Hepatocyte (in vitro differentiated cells): ENCODE results near the gene SLC39A7. TPM values are rescaled to one million over a fixed set of nuclear protein-coding genes. Genes with fewer than 3 reads are reported as not detected.

Source experiments
- DNase-seq: peaks from one replicate; pipeline ENCODE4 v3.0.0-alpha.2; 2016; ENCODE audit warnings: low spot score
- H2AFZ ChIP-seq: fragments of 200-600 bp; sonication (generic); 2 replicates; pipeline ENCODE4 v1.6.0; 2016; ENCODE audit warnings: antibody characterized with exemption, mild to moderate bottlenecking
- H3K27ac ChIP-seq: fragments of 200-600 bp; sonication (generic); 2 replicates; pipeline ENCODE4 v1.5.1; 2016; ENCODE audit warnings: mild to moderate bottlenecking
- H3K27me3 ChIP-seq: fragments of 200-600 bp; sonication (generic); 2 replicates; pipeline ENCODE4 v1.6.1; 2016
- H3K36me3 ChIP-seq: fragments of 200-600 bp; sonication (generic); replicated peaks from 2 replicates; pipeline ENCODE4 v1.5.1; 2016; ENCODE audit warnings: low read depth; ENCODE audit not compliant: insufficient read depth
- H3K4me1 ChIP-seq: fragments of 200-600 bp; sonication (generic); 2 replicates; pipeline ENCODE4 v1.5.1; 2016; ENCODE audit warnings: mild to moderate bottlenecking, moderate library complexity; ENCODE audit not compliant: insufficient read depth
- H3K4me2 ChIP-seq: fragments of 200-600 bp; sonication (generic); 2 replicates; pipeline ENCODE4 v1.6.0; 2016
- H3K4me3 ChIP-seq: fragments of 200-600 bp; sonication (generic); 2 replicates; pipeline ENCODE4 v1.5.1; 2016; ENCODE audit warnings: mild to moderate bottlenecking
- H3K79me2 ChIP-seq: fragments of 200-600 bp; sonication (generic); 2 replicates; pipeline ENCODE4 v1.6.0; 2017; ENCODE audit warnings: mild to moderate bottlenecking
- H3K9me2 ChIP-seq: fragments of 200-600 bp; sonication (generic); replicated peaks from 2 replicates; pipeline ENCODE4 v1.6.0; 2017; ENCODE audit warnings: mild to moderate bottlenecking; ENCODE audit not compliant: insufficient read depth
- H3K9me3 ChIP-seq: fragments of 200-600 bp; sonication (generic); 2 replicates; pipeline ENCODE4 v1.5.1; 2016; ENCODE audit warnings: low read depth, mild to moderate bottlenecking
- H4K20me1 ChIP-seq: fragments of 200-600 bp; sonication (generic); 2 replicates; pipeline ENCODE4 v1.6.0; 2016; ENCODE audit warnings: mild to moderate bottlenecking; ENCODE audit not compliant: insufficient read depth, poor library complexity, severe bottlenecking
- EZH2 ChIP-seq: fragments of 200-600 bp; sonication (generic); IDR thresholded peaks from 2 replicates; pipeline ENCODE4 v1.6.1; 2016; ENCODE audit warnings: antibody characterized with exemption, mild to moderate bottlenecking, borderline replicate concordance
- EZH2phosphoT487 ChIP-seq: fragments of 200-600 bp; sonication (generic); IDR thresholded peaks from one replicate; pipeline ENCODE4 v1.6.1; 2018; ENCODE audit warnings: antibody characterized with exemption, mild to moderate bottlenecking, low read depth, moderate library complexity; ENCODE audit not compliant: unreplicated experiment, severe bottlenecking
- WGBS: methylation state at CpG from one replicate; pipeline ENCODE4 v1.1.6; 2016; ENCODE audit warnings: low lambda C conversion rate; ENCODE audit errors: missing lambda C conversion rate; 5-methylcytosine and 5-hydroxymethylcytosine counted together
- polyA plus RNA-seq: library from polyadenylated mRNA; unstranded; fragments of >200 nt; fragmentation: Nextera tagmentation; extraction: Ambion mirVana; gene quantifications from 2 replicates; pipeline ENCODE4 v1.2.1, GENCODE V29; 2016
- total RNA-seq: library from RNA; depleted of rRNA; stranded (reverse); fragments of >200 nt; gene quantifications from 2 replicates; pipeline ENCODE4 v1.2.3, GENCODE V29; 2014
- TF ChIP-seq, protein P1 (sequence below): fragments of 200-600 bp; sonication (generic); IDR thresholded peaks from 2 replicates; pipeline ENCODE4 v1.5.1; 2016; ENCODE audit warnings: antibody characterized with exemption, mild to moderate bottlenecking; ENCODE audit not compliant: poor library complexity

Gene SLC39A7
- total and polyA plus RNA-seq, 2 experiments from 2014 or later: 55.0 to 130 TPM

DNA sequence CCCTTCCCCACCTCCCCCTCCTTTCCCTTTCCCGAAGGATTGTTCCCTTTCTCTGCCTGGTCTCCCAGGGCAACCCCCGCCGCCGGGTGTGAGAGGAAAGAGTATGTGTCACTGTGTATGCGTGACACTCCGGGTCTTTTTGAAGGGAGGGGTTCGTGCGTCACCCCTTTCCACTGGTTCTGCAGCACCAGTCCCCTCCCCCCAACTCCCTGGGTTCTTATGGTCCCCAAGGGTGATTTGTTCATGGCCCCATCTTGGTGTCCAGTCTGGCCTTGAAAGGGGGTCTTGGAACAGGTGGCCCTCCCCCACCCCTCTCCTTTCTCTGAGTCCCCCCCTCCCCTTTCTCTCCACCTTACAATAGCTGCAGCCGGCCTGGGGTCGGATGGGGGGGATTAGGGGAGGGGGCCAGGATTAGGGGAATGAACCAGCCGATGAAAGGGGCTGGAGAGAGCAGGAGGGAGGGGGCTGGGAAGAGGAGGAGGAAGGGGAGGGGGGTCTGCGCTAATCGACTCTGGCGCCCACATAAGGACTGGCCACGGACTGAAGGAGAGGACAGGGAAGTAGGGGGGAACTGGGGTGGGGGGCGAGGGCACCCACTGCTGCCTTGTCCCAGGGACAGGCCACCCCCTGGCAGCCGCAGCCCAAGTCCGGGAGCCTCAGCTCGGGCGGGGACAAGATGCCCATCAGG lies 6.3 kb downstream of the SLC39A7 start:
- Histone ChIP-seq H3K9me3 (no peaks in the 10 kb centered on the region), H2AFZ (no peak overlapping the region), H3K27ac (peak overlapping the region; percentile 94), H3K4me3 (peak overlapping the region; percentile 74), H3K27me3 (no peaks in the 10 kb centered on the region), H4K20me1 (peaks cover 5% of the 10 kb centered on the region), H3K9me2 (no peaks in the 10 kb centered on the region), H3K4me1 (peaks cover 28% of the 10 kb centered on the region), H3K4me2 (peak overlapping the region; percentile 91), H3K36me3 (no peaks in the 10 kb centered on the region), H3K79me2 (peaks cover 36% of the 10 kb centered on the region)
- DNase-seq: peak; percentile 68
- TF ChIP-seq, protein P1, sequence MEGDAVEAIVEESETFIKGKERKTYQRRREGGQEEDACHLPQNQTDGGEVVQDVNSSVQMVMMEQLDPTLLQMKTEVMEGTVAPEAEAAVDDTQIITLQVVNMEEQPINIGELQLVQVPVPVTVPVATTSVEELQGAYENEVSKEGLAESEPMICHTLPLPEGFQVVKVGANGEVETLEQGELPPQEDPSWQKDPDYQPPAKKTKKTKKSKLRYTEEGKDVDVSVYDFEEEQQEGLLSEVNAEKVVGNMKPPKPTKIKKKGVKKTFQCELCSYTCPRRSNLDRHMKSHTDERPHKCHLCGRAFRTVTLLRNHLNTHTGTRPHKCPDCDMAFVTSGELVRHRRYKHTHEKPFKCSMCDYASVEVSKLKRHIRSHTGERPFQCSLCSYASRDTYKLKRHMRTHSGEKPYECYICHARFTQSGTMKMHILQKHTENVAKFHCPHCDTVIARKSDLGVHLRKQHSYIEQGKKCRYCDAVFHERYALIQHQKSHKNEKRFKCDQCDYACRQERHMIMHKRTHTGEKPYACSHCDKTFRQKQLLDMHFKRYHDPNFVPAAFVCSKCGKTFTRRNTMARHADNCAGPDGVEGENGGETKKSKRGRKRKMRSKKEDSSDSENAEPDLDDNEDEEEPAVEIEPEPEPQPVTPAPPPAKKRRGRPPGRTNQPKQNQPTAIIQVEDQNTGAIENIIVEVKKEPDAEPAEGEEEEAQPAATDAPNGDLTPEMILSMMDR: no peak
- TF ChIP-seq EZH2 (no peak), EZH2phosphoT487 (no peak)
- WGBS: 34% methylated on average over 12 of the region's 20 CpGs

DNA sequence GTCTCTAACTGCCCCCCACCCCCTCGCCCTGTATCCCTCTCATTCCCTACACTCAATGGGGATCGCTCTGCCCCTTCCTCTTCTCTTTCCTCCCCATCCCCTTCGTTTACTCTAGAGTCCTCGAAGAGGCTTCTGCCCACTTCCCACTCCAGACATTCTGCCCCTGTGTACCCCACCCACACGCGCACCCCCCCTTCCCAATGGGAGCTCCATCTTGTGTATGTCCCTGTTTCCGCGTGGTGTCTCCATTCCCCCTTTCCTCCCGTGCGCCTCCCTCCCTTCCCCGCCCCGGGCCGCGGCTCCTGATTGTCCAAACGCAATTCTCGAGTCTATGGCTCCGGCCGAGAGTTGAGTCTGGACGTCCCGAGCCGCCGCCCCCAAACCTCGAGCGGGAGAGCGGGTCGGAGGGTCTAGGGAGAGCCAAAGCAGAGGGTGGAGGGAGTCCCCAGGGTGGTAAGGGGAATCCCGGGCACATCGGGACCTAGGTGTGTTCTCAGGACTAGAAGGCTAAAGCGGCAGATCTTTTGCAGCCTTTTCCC lies 7.0 kb downstream of the SLC39A7 start:
- Histone ChIP-seq H3K36me3 (no peaks in the 10 kb centered on the region), H3K27me3 (no peaks in the 10 kb centered on the region)
- WGBS: under 1% methylated on average over 22 of the region's 29 CpGs

DNA sequence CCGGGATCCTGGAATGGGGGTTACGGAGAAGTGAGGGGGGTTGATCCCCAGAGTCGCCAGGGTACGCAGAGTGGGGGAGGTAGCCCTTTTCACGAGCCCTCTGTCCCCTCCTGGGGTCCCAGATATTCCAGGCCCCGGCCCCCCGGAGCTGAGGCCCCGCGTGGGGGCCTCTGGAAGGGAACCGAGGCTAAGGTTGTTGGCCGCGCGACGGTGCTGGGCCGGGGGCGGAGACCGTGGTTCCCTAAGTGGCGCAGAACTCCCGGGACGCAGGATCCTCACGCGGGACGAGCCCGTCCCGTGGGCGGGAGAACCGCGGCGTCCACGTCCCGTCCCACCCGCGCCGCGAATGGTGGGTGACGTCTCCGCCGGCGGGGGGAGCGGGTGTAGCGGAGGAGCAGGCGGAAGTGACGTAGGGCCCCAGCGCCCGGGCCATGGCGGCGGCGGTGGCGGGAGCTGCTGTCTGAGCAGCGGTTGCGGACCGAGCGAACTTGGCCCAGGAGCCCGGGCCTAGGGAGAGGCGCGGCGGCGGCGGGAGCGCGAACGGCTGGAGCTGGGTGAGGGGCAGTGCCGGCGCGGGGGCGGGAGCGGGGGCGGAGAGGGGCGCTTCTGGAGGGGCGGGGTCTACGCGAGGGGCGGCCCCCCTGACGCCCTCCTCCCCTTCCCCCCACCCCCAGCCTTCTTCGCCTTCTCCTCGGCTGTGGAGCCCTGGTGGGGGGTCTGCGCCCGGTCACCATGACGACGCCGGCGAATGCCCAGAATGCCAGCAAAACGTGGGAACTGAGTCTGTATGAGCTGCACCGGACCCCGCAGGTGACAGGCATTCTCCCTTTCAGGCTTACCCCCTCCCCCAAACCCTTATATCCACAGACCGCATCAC lies 7.7 kb downstream of the SLC39A7 start, which contains the start of gene RING1:
Gene RING1 (plus strand): TSS at position 410 of the 877 bp plus-strand sequence. CDS start 323 bp downstream, at position 733.
- peak; percentile 92 for DNase-seq
- Histone ChIP-seq H3K4me2 (peak within 1 kb of the TSS; percentile 91), H3K9me2 (no peaks in the 10 kb centered on the region), H3K4me1 (peaks cover 30% of the 10 kb centered on the region), H3K79me2 (peaks cover 23% of the 10 kb centered on the region), H3K9me3 (no peaks in the 10 kb centered on the region), H3K4me3 (peak within 1 kb of the TSS; percentile 74), H3K36me3 (no peaks in the 10 kb centered on the region), H4K20me1 (no peaks in the 10 kb centered on the region), H2AFZ (peak within 1 kb of the TSS; percentile 64), H3K27ac (peak within 1 kb of the TSS; percentile 94), H3K27me3 (no peaks in the 10 kb centered on the region)
- 2% methylated on average over 60 of the region's 86 CpGs for WGBS
- TF ChIP-seq EZH2 (no peak), EZH2phosphoT487 (no peak)

More for the DNA sequence above, 7.0 kb downstream of the SLC39A7 start:
- Histone ChIP-seq H4K20me1 (no peaks in the 10 kb centered on the region), H3K4me3 (peak overlapping the region; percentile 74), H3K79me2 (peaks cover 30% of the 10 kb centered on the region), H3K4me1 (peaks cover 25% of the 10 kb centered on the region), H3K9me2 (no peaks in the 10 kb centered on the region), H3K27ac (peak overlapping the region; percentile 94), H3K9me3 (no peaks in the 10 kb centered on the region), H3K4me2 (peak overlapping the region; percentile 91), H2AFZ (peak overlapping the region; percentile 64)
- peak; percentile 80 for DNase-seq
- TF ChIP-seq EZH2: no peak
- TF ChIP-seq, protein P1: no peak
- no peak for TF ChIP-seq EZH2phosphoT487
